Immature natural killer cell (primary cell): ENCODE results near the gene CANT1. TPM values are rescaled to one million over a fixed set of nuclear protein-coding genes. Genes with fewer than 3 reads are reported as not detected.

Source experiments
- DNase-seq, 3 donors: peaks; one replicate each; pipeline ENCODE4 v3.0.0; 2022; ENCODE audit warnings: mixed read lengths in 1 of 3
- H3K27ac Mint-ChIP-seq, 6 donors: one replicate each; pipeline ENCODE4 v1.8.0; 2020; ENCODE audit warnings: mixed read lengths in 6 of 6, mild to moderate bottlenecking in 5 of 6, inconsistent platforms in 4 of 6, moderate library complexity in 3 of 6
- H3K27me3 Mint-ChIP-seq, 3 donors: one replicate each; pipeline ENCODE4 v1.8.0; 2020 to 2021; ENCODE audit warnings: low read depth in 3 of 3, mild to moderate bottlenecking in 3 of 3, mixed read lengths in 3 of 3, moderate library complexity in 3 of 3, inconsistent platforms in 1 of 3
- H3K36me3 Mint-ChIP-seq, 3 donors: one replicate each; pipeline ENCODE4 v1.8.0; 2020; ENCODE audit warnings: mixed read lengths in 3 of 3, inconsistent platforms in 2 of 3, mild to moderate bottlenecking in 2 of 3
- H3K4me1 Mint-ChIP-seq, 2 donors: one replicate each; pipeline ENCODE4 v1.8.0; 2020; ENCODE audit warnings: inconsistent platforms in 2 of 2, mild to moderate bottlenecking in 2 of 2, mixed read lengths in 2 of 2, moderate library complexity in 1 of 2
- H3K4me3 Mint-ChIP-seq, 5 donors: one replicate each; pipeline ENCODE4 v1.8.0; 2020; ENCODE audit warnings: mild to moderate bottlenecking in 5 of 5, mixed read lengths in 5 of 5, inconsistent platforms in 3 of 5, moderate library complexity in 3 of 5
- H3K9me3 Mint-ChIP-seq, 6 donors: one replicate each; pipeline ENCODE4 v1.8.0; 2020; ENCODE audit warnings: mild to moderate bottlenecking in 6 of 6, mixed read lengths in 6 of 6, inconsistent platforms in 4 of 6, moderate library complexity in 3 of 6
- polyA plus RNA-seq, 3 donors: library from polyadenylated mRNA; unstranded; fragments of 300-500 nt; fragmentation: Illumina TruSeq; gene quantifications; one replicate each; pipeline ENCODE4 v1.2.3, GENCODE V29; 2021

The CANT1 gene
- polyA plus RNA-seq, 3 donors from 2014 or later = 3.7 to 7.2 (median 4.6) TPM

GRCh38 chr17:78944956-78945355, 64.6 kb downstream of the CANT1 start:
- H3K27me3 Mint-ChIP-seq = peaks cover 0 to 8% (median 6%) of the 10 kb centered on the region in 3 donors
- H3K4me1 Mint-ChIP-seq = no peaks in the 10 kb centered on the region
- H3K36me3 Mint-ChIP-seq = no peaks in the 10 kb centered on the region
- H3K27ac Mint-ChIP-seq = no peak overlapping the region
- no peak overlapping the region for H3K4me3 Mint-ChIP-seq
- H3K9me3 Mint-ChIP-seq = peaks cover 0 to 2% (median 0%) of the 10 kb centered on the region in 6 donors
- DNase-seq = no peak

DNA sequence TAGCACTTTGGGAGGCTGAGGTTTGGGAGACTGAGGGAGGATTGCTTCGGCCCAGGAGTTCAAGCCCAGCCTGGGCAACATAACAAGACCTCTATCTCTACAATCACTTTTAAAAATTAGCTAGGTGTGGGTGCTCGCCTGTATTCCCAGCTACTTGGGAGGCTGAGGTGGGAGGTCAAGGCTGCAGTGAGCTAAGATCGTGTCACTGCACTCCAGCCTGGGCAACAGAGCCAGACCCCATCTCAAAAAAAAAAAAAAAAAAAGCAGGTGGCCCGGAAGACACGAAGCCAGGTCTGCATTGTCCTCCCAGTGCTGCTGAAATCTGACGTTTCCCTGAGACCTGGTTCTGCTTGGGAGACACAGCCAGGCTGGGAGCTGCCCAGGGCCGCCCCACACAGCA, 65.5 kb downstream of the CANT1 start:
- DNase-seq = no peak
- no peaks in the 10 kb centered on the region for H3K9me3 Mint-ChIP-seq
- no peak overlapping the region for H3K27ac Mint-ChIP-seq

More for the DNA sequence above, 65.5 kb downstream of the CANT1 start:
- H3K36me3 Mint-ChIP-seq = no peaks in the 10 kb centered on the region
- no peak overlapping the region for H3K4me3 Mint-ChIP-seq
- peaks cover 0 to 8% (median 6%) of the 10 kb centered on the region in 3 donors for H3K27me3 Mint-ChIP-seq
- no peaks in the 10 kb centered on the region for H3K4me1 Mint-ChIP-seq

Other genes with a start within 250 kb of the CANT1 start
- gene CYTH1, start 227.5 kb downstream of the CANT1 start, polyA plus RNA-seq = 100 to 1,000 TPM; 176 to 336 (median 233) TPM
- 10 to 100 TPM in 2 of 3 donors, 1 to 10 TPM in 1; 9.6 to 31.7 (median 22.7) TPM for gene USP36, start 168.9 kb downstream of the CANT1 start, polyA plus RNA-seq
- gene CEP295NL, start 106.6 kb downstream of the CANT1 start, polyA plus RNA-seq = not detected
- under 1 TPM; 0.07 to 0.26 (median 0.16) TPM for gene TIMP2, start 84.4 kb downstream of the CANT1 start, polyA plus RNA-seq
- 10 to 100 TPM in 1 of 3 donors, 1 to 10 TPM in 2; 3.4 to 10.2 (median 3.6) TPM for gene LGALS3BP, start 29.8 kb downstream of the CANT1 start, polyA plus RNA-seq
- gene C1QTNF1, start 14.4 kb upstream of the CANT1 start, polyA plus RNA-seq = not detected
- gene ENGASE, start 65.1 kb upstream of the CANT1 start, polyA plus RNA-seq = 1 to 10 TPM; 1.9 to 6.6 (median 1.9) TPM